Spinal cord (tissue), 10 donors: ENCODE results near the gene EPHA10. TPM values are rescaled to one million over a fixed set of nuclear protein-coding genes. Genes with fewer than 3 reads are reported as not detected.
"Not testable (repeated sequence)": the region's sequence is repeated elsewhere in the genome, so short reads cannot be mapped to it uniquely, and the experiment has no call there.

Experiments
- DNase-seq, 6 donors: peaks; one replicate each; pipeline versions ENCODE4 v3.0.0 to v3.0.0-alpha.2; 2013 to 2015; ENCODE audit warnings: low spot score in 6 of 6, low read depth in 4 of 6
- H3K27ac ChIP-seq: one replicate; pipeline ENCODE4 v1.5.1; 2013; ENCODE audit warnings: low read depth, low read length, control low read depth
- H3K27me3 ChIP-seq: one replicate; pipeline ENCODE4 v1.6.1; 2013; ENCODE audit warnings: low read length; ENCODE audit not compliant: control insufficient read depth, insufficient read depth
- H3K36me3 ChIP-seq: one replicate; pipeline ENCODE4 v1.6.1; 2013; ENCODE audit warnings: low read length; ENCODE audit not compliant: control insufficient read depth, insufficient read depth
- H3K4me1 ChIP-seq: one replicate; pipeline ENCODE4 v1.6.1; 2013; ENCODE audit warnings: low read length; ENCODE audit not compliant: control insufficient read depth, insufficient read depth
- H3K4me3 ChIP-seq: one replicate; pipeline ENCODE4 v1.5.1; 2013; ENCODE audit warnings: low read depth, low read length, control low read depth
- H3K9me3 ChIP-seq: one replicate; pipeline ENCODE4 v1.6.1; 2013; ENCODE audit warnings: low read length; ENCODE audit not compliant: control insufficient read depth, insufficient read depth
- WGBS: methylation state at CpG from one replicate; pipeline ENCODE4 v1.1.5; 2013; ENCODE audit warnings: missing lambda C conversion rate; ENCODE audit not compliant: insufficient coverage; 5-methylcytosine and 5-hydroxymethylcytosine counted together
- polyA plus RNA-seq, 2 donors: library from polyadenylated mRNA; unstranded; fragments of 120-200 nt; gene quantifications; one replicate each; pipeline ENCODE4 v1.2.1, GENCODE V29; 2013; ENCODE audit not compliant: insufficient read length in 2 of 2
- total RNA-seq, 2 donors: library from RNA; depleted of rRNA in 1 of 2; stranded (reverse); fragments of 120-200 nt in 1 of 2; fragments of >200 nt in 1 of 2; gene quantifications; one replicate each; pipeline versions ENCODE4 v1.2.3 to v1.2.4, GENCODE V29; 2013 to 2014
- donor health status: healthy.

The EPHA10 gene
- total and polyA plus RNA-seq, 4 donors: 4.8 to 21.9 (median 11.1) TPM

DNA sequence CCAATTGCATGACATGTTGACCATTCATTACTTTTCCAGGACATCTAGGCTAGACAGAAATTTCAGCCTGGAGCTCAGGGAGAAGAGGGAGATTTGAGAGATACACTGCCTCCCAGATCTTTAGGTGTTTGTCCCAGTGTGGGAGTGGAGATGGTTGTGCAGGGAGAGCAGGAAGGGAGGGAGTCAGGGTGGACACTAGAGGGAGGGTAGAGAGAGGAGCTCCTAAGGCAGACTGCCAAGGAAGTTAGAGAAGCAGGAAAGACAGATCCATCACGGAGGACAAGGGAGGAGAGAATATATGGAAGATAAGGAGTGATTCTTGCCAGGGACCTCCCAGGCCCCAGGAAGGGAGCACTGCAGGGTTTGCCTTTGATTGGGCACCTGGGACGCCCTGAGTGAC lies 63.9 kb downstream of the EPHA10 start:
- peaks cover 16% of the 10 kb centered on the region for H3K36me3 ChIP-seq
- 85% methylated on average over 1 of the region's 2 CpGs for WGBS
- no peak for DNase-seq

DNA sequence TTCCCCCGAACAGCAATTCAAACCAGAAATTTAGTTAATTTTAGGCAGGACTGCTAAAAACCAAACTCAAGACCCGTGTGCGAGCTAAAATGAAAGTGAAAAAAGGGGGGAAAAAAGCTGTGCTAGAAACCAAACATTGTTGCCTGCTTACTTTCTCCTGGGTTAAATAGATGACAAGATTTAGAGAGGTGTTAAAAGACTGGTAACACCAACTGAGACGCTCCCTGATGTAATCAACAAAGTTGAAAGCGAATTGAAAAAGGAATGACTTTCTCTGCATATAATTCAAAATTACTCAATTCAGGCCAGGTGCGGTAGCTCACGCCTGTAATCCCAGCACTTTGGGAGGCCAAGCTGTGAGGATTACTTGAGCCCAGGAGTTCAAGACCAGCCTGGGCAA lies 65.8 kb downstream of the EPHA10 start:
- Histone ChIP-seq H3K27me3 (no peaks in the 10 kb centered on the region), H3K4me1 (no peaks in the 10 kb centered on the region), H3K4me3 (no peak overlapping the region), H3K9me3 (no peaks in the 10 kb centered on the region), H3K27ac (no peak overlapping the region), H3K36me3 (peaks cover 10% of the 10 kb centered on the region)
- DNase-seq: no peak
- 100% methylated on average over 2 of the region's 7 CpGs for WGBS

More for the DNA sequence above, 63.9 kb downstream of the EPHA10 start:
- Histone ChIP-seq H3K9me3 (no peaks in the 10 kb centered on the region), H3K27ac (no peak overlapping the region), H3K27me3 (no peaks in the 10 kb centered on the region), H3K4me3 (no peak overlapping the region), H3K4me1 (no peaks in the 10 kb centered on the region)

DNA sequence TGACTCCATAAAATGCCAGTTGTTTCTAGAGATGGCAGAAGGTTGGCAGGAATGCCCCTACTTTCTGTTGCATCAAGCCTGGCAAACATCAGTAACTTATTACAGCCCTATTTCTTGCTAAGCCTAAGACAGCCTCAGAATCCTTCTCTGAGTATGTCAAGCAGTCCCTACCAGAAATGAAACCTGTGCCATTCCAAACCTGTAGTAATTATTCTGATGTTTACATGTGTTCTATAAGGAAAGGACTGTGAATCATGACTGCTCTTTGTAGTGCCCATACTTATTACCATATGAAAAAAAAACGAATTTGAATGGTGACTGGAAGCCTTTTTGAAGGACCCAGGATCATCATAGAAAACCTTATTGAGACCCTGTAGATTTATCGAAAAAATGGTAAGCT lies 67.2 kb downstream of the EPHA10 start:
- Histone ChIP-seq H3K4me1 (peaks cover 3% of the 10 kb centered on the region), H3K27me3 (no peaks in the 10 kb centered on the region), H3K9me3 (no peaks in the 10 kb centered on the region), H3K4me3 (no peak overlapping the region), H3K27ac (no peak overlapping the region), H3K36me3 (peaks cover 6% of the 10 kb centered on the region)
- 100% methylated on average over 1 of the region's 2 CpGs for WGBS
- no peak for DNase-seq

DNA sequence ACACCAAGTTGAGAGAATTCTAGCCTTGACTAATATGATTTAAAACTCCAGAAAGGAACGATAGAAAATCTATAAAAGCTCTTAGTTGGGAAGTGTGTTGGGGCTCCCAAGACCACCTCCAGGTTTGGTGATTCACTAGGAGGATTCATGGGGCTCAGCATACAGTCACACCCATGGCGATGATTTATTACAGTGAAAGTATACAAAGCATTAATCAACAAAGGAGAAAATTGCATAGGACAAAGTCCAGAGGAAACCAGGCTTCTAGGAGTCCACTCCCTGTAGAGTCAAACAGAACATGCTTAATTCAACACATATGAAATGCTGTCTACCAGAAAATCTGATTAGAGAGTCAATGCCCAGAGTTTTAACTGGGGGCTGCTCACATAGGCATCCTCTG lies 67.8 kb downstream of the EPHA10 start:
- peaks cover 5% of the 10 kb centered on the region for H3K4me1 ChIP-seq
- WGBS: no CpG with 5 or more reads among the region's 2 CpGs
- peaks cover 3% of the 10 kb centered on the region for H3K36me3 ChIP-seq
- no peaks in the 10 kb centered on the region for H3K27me3 ChIP-seq
- DNase-seq: no peak
- no peaks in the 10 kb centered on the region for H3K9me3 ChIP-seq
- no peak overlapping the region for H3K27ac ChIP-seq
- no peak overlapping the region for H3K4me3 ChIP-seq

DNA sequence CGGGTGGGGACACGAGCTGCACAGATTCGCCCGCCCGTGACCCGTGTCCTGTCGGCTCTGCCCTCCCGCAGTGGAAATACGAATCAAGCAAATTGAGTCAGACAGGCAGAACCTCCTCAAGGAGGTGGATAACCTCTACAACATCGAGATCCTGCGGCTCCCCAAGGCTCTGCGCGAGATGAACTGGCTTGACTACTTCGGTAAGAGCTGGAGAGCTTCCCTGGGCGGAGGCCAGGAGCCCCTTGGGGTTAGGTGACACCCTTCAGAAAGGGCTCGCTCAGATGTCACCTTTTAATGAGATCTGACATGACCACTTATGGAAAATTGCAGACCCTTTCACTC lies 72.1 kb downstream of the EPHA10 start:
- no peaks in the 10 kb centered on the region for H3K27me3 ChIP-seq
- no peak overlapping the region for H3K27ac ChIP-seq
- WGBS: 2% methylated on average over 15 of the region's 16 CpGs
- DNase-seq: no peak
- H3K4me3 ChIP-seq: peak overlapping the region; percentile 93
- H3K4me1 ChIP-seq: peaks cover 29% of the 10 kb centered on the region
- H3K9me3 ChIP-seq: no peaks in the 10 kb centered on the region
- H3K36me3 ChIP-seq: peaks cover 5% of the 10 kb centered on the region

DNA sequence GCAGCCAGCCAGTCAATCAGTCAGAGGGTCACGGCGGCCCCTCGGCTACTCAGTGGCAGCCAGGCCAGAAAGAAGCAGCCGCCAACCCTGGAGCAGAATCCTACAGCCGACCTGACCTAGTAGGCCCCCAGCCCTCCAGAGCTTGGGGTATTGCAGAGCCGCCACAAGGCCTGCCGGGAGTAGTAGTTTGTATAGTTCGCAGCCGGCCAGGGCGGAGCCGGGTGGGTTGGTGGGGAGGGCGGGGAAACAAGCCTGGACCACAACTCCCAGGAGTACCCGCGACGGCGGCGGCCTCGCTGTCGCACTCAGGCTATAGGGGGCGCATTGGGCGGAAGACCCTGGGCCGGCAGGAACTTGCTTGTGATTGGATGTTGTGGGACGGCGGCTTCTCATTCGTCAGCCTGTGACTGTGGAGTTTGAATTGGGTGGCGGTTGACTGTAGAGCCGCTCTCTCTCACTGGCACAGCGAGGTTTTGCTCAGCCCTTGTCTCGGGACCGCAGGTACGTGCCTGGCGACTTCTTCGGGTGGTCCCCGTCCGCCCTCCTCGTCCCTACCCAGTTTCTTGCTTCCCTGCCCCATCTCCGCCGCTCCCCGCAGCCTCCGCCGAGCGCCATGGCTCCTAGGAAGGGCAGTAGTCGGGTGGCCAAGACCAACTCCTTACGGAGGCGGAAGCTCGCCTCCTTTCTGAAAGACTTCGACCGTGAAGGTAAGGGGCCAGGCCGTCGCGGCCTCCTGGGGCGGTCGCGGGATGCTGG lies 72.7 kb downstream of the EPHA10 start, which contains the start of gene CDCA8:
Gene CDCA8, plus strand, starts transcription at position 439 of the 756 bp plus-strand sequence. Its CDS starts 175 bp downstream, at position 614.
- Histone ChIP-seq H3K4me3 (peak within 1 kb of the TSS; percentile 93), H3K27me3 (no peaks in the 10 kb centered on the region), H3K27ac (peak within 1 kb of the TSS; percentile 61), H3K36me3 (peaks cover 10% of the 10 kb centered on the region), H3K9me3 (no peaks in the 10 kb centered on the region), H3K4me1 (peaks cover 29% of the 10 kb centered on the region)
- under 1% methylated on average over 54 of the region's 54 CpGs for WGBS
- peak; percentile 93 to 99 (median 96) for DNase-seq

DNA sequence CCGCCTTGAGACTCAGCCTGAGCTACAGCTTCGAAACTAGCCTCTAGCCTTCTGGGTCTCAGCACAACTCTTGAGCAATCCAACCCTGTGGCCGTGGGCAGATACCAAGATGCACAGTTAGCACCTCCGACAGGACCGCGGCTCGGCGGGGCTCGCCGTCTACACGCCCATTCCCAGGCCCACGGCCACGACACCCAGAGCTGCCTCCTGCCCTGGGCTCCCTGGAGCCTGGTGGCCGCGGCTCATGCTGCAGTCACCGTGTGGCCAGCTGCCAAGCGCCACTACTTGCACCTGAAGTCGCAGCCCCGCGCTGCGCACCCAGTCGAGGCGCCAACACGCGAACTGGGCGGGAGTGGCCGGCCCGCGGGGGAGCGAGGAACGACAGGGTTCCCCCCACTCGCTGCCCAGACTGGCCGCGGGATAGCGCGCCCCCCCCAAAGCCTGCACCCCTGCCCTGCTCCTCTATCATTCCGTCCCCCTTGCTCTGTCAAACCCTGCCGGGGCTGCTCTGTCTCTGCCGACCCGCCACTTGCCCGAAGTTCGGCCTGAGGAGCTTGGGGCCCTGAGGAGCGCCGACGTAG lies 73.3 kb downstream of the EPHA10 start:
- Histone ChIP-seq H3K4me1 (peaks cover 29% of the 10 kb centered on the region), H3K36me3 (peaks cover 16% of the 10 kb centered on the region), H3K27ac (peak overlapping the region; percentile 61), H3K27me3 (no peaks in the 10 kb centered on the region), H3K9me3 (no peaks in the 10 kb centered on the region), H3K4me3 (peak overlapping the region; percentile 93)
- 4% methylated on average over 45 of the region's 45 CpGs for WGBS
- DNase-seq: peak in 2 of 6 donors; percentile 25 to 27

DNA sequence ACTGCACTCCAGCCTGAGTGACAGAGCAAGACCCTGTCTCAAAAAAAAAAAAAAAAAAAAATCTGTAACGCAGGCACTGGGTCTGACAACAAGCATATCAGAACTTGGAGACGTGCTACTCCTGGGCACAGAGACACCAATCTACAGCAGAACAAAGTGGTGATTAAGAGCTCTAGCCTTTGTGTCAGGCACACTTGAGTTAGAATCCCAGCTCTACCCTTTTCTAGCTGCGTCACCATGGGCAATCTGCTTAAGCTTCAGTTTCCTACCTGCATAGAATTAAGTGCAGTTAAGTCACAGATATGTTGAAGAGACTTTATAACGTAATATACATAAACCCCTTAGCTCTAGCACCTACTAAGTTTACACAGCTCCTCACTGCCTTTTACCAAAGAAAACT lies 76.0 kb downstream of the EPHA10 start:
- peaks cover 36% of the 10 kb centered on the region for H3K36me3 ChIP-seq
- DNase-seq: no peak
- no peak overlapping the region for H3K4me3 ChIP-seq
- H3K27ac ChIP-seq: no peak overlapping the region
- H3K9me3 ChIP-seq: no peaks in the 10 kb centered on the region
- 80% methylated on average over 1 of the region's 4 CpGs for WGBS
- H3K4me1 ChIP-seq: peaks cover 29% of the 10 kb centered on the region
- H3K27me3 ChIP-seq: no peaks in the 10 kb centered on the region

DNA sequence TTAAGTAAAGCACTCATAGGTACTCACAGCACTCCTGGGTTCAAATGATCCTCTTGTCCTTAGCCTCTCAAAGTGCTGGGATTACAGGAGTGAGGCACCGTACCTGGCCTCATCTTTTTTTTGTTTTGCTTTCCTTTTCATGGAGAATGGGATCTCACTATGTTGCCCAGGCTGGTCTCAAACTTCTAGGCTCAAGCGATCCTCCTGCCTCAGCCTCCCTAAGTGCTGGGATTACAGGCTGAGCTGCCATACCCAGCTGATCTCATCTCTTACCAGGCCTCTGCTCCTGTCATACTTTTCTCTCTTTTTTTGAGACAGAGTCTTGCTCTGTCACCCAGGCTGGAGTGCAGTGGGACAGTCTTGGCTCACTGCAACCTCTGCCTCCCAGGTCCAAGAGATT lies 77.2 kb downstream of the EPHA10 start:
- H3K9me3 ChIP-seq, H3K4me3 ChIP-seq, DNase-seq, H3K27ac ChIP-seq, H3K27me3 ChIP-seq: not testable (repeated sequence)
- WGBS: 95% methylated on average over 2 of the region's 2 CpGs
- peaks cover 46% of the 10 kb centered on the region for H3K36me3 ChIP-seq
- H3K4me1 ChIP-seq: peaks cover 27% of the 10 kb centered on the region

DNA sequence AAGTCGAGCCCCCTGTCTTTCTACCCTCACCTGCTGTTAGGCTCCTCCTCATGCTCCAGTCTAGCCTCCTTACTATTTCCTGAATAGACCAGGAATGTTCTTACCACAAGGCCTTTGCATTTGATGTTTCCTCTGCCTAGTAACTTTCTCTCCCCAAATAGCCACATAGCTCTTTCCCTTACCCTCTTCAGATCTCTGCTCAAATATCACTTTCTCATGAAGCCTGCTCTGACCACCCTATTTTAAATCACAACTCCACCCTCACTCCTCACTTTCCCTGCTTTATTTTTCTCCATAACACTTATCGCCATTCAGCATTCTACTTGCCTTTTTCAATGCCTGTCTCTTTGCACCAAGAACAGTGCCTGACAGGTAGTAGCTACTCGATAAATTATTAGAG lies 79.2 kb downstream of the EPHA10 start:
- Histone ChIP-seq H3K4me3 (no peak overlapping the region), H3K36me3 (peaks cover 48% of the 10 kb centered on the region), H3K9me3 (no peaks in the 10 kb centered on the region), H3K4me1 (peaks cover 11% of the 10 kb centered on the region), H3K27ac (no peak overlapping the region), H3K27me3 (no peaks in the 10 kb centered on the region)
- DNase-seq: no peak
- WGBS: 97% methylated on average over 2 of the region's 3 CpGs
